MM.1S (cell line): Measurements from ENCODE around the gene APBB1IP.

Experiments used
- DNase-seq: peaks from one replicate; pipeline ENCODE4 v3.0.0-alpha.2; 2015
- H2AFZ ChIP-seq: fragments of 300-600 bp; sonication (generic); 2 replicates; pipeline ENCODE4 v1.6.0; 2016; ENCODE audit warnings: antibody characterized with exemption, low read length
- H3F3A ChIP-seq: fragments of 300-600 bp; sonication (generic); 2 replicates; pipeline ENCODE4 v1.6.1; 2016; ENCODE audit warnings: mild to moderate bottlenecking, antibody characterized with exemption, low read length, moderate library complexity, mixed read lengths; ENCODE audit not compliant: insufficient read depth
- H3K27ac ChIP-seq: fragments of 300-600 bp; sonication (generic); 2 replicates; pipeline ENCODE4 v1.5.1; 2016; ENCODE audit warnings: mild to moderate bottlenecking, low read length
- H3K27me3 ChIP-seq: fragments of 300-600 bp; sonication (generic); replicated peaks from 2 replicates; pipeline ENCODE4 v1.6.0; 2016; ENCODE audit warnings: low read length; ENCODE audit not compliant: insufficient read depth
- H3K36me3 ChIP-seq: fragments of 300-600 bp; sonication (generic); replicated peaks from 2 replicates; pipeline ENCODE4 v1.6.1; 2016; ENCODE audit warnings: mild to moderate bottlenecking, low read length, mixed read lengths; ENCODE audit not compliant: insufficient read depth
- H3K4me1 ChIP-seq: fragments of 300-600 bp; sonication (generic); 2 replicates; pipeline ENCODE4 v1.6.1; 2016; ENCODE audit warnings: low read length, mixed read lengths
- H3K4me2 ChIP-seq: fragments of 300-600 bp; sonication (generic); 2 replicates; pipeline ENCODE4 v1.6.0; 2016; ENCODE audit warnings: low read depth, low read length
- H3K4me3 ChIP-seq: fragments of 300-600 bp; sonication (generic); 2 replicates; pipeline ENCODE4 v1.5.1; 2016; ENCODE audit warnings: low read length, mixed read lengths
- H3K79me2 ChIP-seq: fragments of 300-600 bp; sonication (generic); 2 replicates; pipeline ENCODE4 v1.6.1; 2016; ENCODE audit warnings: mixed run types, low read length, mixed read lengths
- H3K9ac ChIP-seq: fragments of 300-600 bp; sonication (generic); 2 replicates; pipeline ENCODE4 v1.6.1; 2016; ENCODE audit warnings: low read length, mixed read lengths
- H3K9me2 ChIP-seq: fragments of 300-600 bp; sonication (generic); replicated peaks from 2 replicates; pipeline ENCODE4 v1.6.1; 2016; ENCODE audit warnings: mild to moderate bottlenecking, low read length, mixed read lengths; ENCODE audit not compliant: insufficient read depth
- H3K9me3 ChIP-seq: fragments of 300-600 bp; sonication (generic); replicated peaks from 2 replicates; pipeline ENCODE4 v1.6.1; 2016; ENCODE audit warnings: mild to moderate bottlenecking, low read length, mixed read lengths; ENCODE audit not compliant: insufficient read depth
- H4K20me1 ChIP-seq: fragments of 300-600 bp; sonication (generic); 2 replicates; pipeline ENCODE4 v1.6.1; 2016; ENCODE audit warnings: mild to moderate bottlenecking, low read length, moderate library complexity, mixed read lengths; ENCODE audit not compliant: insufficient read depth
- CTCF ChIP-seq: fragments of 300-600 bp; sonication (generic); IDR thresholded peaks from 2 replicates; pipeline ENCODE4 v1.5.1; 2016; ENCODE audit warnings: antibody characterized with exemption, low read length, mixed read lengths
- EZH2 ChIP-seq: fragments of 300-600 bp; sonication (generic); optimal IDR thresholded peaks from 2 replicates; pipeline ENCODE3; 2017; ENCODE audit warnings: low read depth, mild to moderate bottlenecking, antibody characterized with exemption, low read length, mixed read lengths
- EZH2phosphoT487 ChIP-seq: fragments of 300-600 bp; sonication (generic); IDR thresholded peaks from 2 replicates; pipeline ENCODE4 v1.6.1; 2018; ENCODE audit warnings: antibody characterized with exemption, low read length

APBB1IP gene

DNA sequence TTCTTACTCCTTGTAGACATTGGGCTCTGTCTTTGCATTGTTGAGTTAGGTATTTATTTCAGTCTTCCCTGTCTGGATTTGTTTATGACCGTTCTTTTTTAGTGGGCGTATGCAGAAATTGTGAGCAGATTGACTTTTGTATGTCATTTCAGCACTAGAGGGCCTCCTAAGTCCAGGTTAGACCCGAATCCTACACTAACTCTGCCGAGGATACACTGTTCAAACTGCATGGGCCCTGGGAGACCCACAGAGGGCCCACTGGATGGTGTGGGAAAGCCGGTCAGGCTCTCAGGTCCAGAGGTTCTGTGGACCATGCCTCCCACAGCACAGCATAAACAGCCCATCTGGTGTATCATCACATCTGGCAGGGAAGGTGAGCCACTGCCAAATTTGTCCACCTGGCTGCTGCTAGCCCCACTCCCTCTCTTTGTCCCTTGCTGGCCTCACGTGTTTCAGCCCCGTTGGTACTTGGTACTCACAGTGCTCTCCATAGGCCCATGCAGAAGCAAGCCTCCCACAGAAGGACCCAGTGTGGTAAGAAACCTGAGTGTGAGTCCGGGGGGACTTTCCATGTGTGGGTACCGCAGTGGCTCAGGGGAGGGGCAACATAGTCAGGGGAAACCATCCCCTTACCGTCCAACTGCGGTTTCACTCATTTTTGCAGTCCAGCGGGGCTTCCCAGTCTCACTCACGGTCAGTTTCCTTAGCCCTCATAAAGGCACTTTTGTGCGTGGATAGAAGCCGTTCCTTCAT is 112.8 kb downstream of the APBB1IP start:
- Histone ChIP-seq H3K9ac (no peak overlapping the region), H3K27me3 (no peaks in the 10 kb centered on the region), H3K9me3 (no peaks in the 10 kb centered on the region), H3K4me1 (no peaks in the 10 kb centered on the region), H4K20me1 (no peaks in the 10 kb centered on the region), H3K36me3 (no peaks in the 10 kb centered on the region), H3K9me2 (no peaks in the 10 kb centered on the region), H3K4me2 (no peak overlapping the region), H3K4me3 (no peak overlapping the region), H3F3A (no peaks in the 10 kb centered on the region), H2AFZ (no peak overlapping the region), H3K27ac (no peak overlapping the region), H3K79me2 (no peaks in the 10 kb centered on the region)
- TF ChIP-seq EZH2phosphoT487: no peak
- TF ChIP-seq EZH2: no peak
- TF ChIP-seq CTCF: 0 out of 2 replicates have a peak, but pooled peaks have one; percentile 0
- no peak for DNase-seq

- no peaks in the 10 kb centered on the region for H4K20me1 ChIP-seq
- H3K9ac ChIP-seq: no peak overlapping the region
- no peak for DNase-seq
These were observed 116.1 kb downstream of the APBB1IP start for GRCh38 chr10:26554246-26554645.

GRCh38 chr10:26555719-26556368 is 117.7 kb downstream of the APBB1IP start:
- Histone ChIP-seq H4K20me1 (no peaks in the 10 kb centered on the region), H3K4me3 (no peak overlapping the region), H3F3A (no peaks in the 10 kb centered on the region), H3K9me3 (no peaks in the 10 kb centered on the region), H3K9me2 (no peaks in the 10 kb centered on the region), H3K27ac (no peak overlapping the region), H3K4me1 (no peaks in the 10 kb centered on the region), H3K9ac (no peak overlapping the region), H3K36me3 (no peaks in the 10 kb centered on the region), H2AFZ (no peak overlapping the region), H3K79me2 (no peaks in the 10 kb centered on the region), H3K27me3 (no peaks in the 10 kb centered on the region), H3K4me2 (no peak overlapping the region)
- no peak for DNase-seq
- no peak for TF ChIP-seq EZH2
- TF ChIP-seq EZH2phosphoT487: no peak
- no peak for TF ChIP-seq CTCF

More at GRCh38 chr10:26554246-26554645, 116.1 kb downstream of the APBB1IP start:
- no peak overlapping the region for H3K4me3 ChIP-seq
- H2AFZ ChIP-seq: no peak overlapping the region
- no peak overlapping the region for H3K4me2 ChIP-seq
- no peaks in the 10 kb centered on the region for H3K9me2 ChIP-seq
- no peaks in the 10 kb centered on the region for H3K36me3 ChIP-seq
- H3K9me3 ChIP-seq: no peaks in the 10 kb centered on the region
- H3K27me3 ChIP-seq: no peaks in the 10 kb centered on the region
- no peaks in the 10 kb centered on the region for H3K4me1 ChIP-seq
- H3K27ac ChIP-seq: no peak overlapping the region
- H3F3A ChIP-seq: no peaks in the 10 kb centered on the region
- H3K79me2 ChIP-seq: no peaks in the 10 kb centered on the region
- TF ChIP-seq CTCF (no peak), EZH2 (no peak), EZH2phosphoT487 (no peak)
